Neutrophil (primary cell): ENCODE results near the gene RCAN1.

Experiments
- H3K27ac ChIP-seq: fragments of 200-600 bp; sonication (generic); 2 replicates; pipeline ENCODE4 v1.5.1; 2016; ENCODE audit warnings: mild to moderate bottlenecking, moderate library complexity
- H3K27me3 ChIP-seq: fragments of 200-600 bp; sonication (generic); 2 replicates; pipeline ENCODE4 v1.6.0; 2016; ENCODE audit warnings: mild to moderate bottlenecking
- H3K36me3 ChIP-seq: fragments of 200-600 bp; sonication (generic); 2 replicates; pipeline ENCODE4 v1.5.1; 2017
- H3K4me1 ChIP-seq, 2 experiments: fragments of 200-600 bp in 1 of 2; sonication (generic) in 1 of 2; 1 replicate in 1 of 2; 2 replicates in 1 of 2; pipeline versions ENCODE4 v1.5.1 to v1.6.1; 2013 to 2016; ENCODE audit warnings: low read depth in 1 of 2, low read length in 1 of 2, mild to moderate bottlenecking in 1 of 2, moderate library complexity in 1 of 2; ENCODE audit not compliant: control insufficient read depth in 1 of 2, insufficient read depth in 1 of 2
- H3K4me3 ChIP-seq, 2 experiments: fragments of 200-600 bp in 1 of 2; sonication (generic) in 1 of 2; 1 replicate in 1 of 2; 2 replicates in 1 of 2; pipeline ENCODE4 v1.5.1; 2013 to 2016; ENCODE audit warnings: low read depth in 1 of 2, low read length in 1 of 2, mild to moderate bottlenecking in 1 of 2, moderate library complexity in 1 of 2
- H3K9me3 ChIP-seq: fragments of 200-600 bp; sonication (generic); 2 replicates; pipeline ENCODE4 v1.5.1; 2016
- CTCF ChIP-seq: fragments of 200-600 bp; sonication (generic); IDR thresholded peaks from 2 replicates; pipeline ENCODE4 v1.5.1; 2016; ENCODE audit warnings: antibody characterized with exemption

Gene RCAN1

GRCh38 chr21:34510148-34511142 lies 104.5 kb downstream of the RCAN1 start:
- Histone ChIP-seq H3K9me3 (no peaks in the 10 kb centered on the region), H3K27ac (peak overlapping the region; percentile 92), H3K27me3 (no peaks in the 10 kb centered on the region), H3K36me3 (peaks cover 46% of the 10 kb centered on the region), H3K4me3 (peak overlapping the region; percentile 71 to 75), H3K4me1 (peaks cover 69 to 75% of the 10 kb centered on the region in 2 experiments)
- TF ChIP-seq CTCF: peak; percentile 87

GRCh38 chr21:34509151-34509550 lies 105.8 kb downstream of the RCAN1 start:
- H3K4me1 ChIP-seq: peaks cover 56 to 62% of the 10 kb centered on the region in 2 experiments
- no peaks in the 10 kb centered on the region for H3K27me3 ChIP-seq
- peak overlapping the region; percentile 27 for H3K27ac ChIP-seq
- no peaks in the 10 kb centered on the region for H3K9me3 ChIP-seq
- no peak for TF ChIP-seq CTCF
- peaks cover 59% of the 10 kb centered on the region for H3K36me3 ChIP-seq
- H3K4me3 ChIP-seq: peak overlapping the region in 1 of 2 experiments; percentile 3

GRCh38 chr21:34504595-34504994 lies 110.3 kb downstream of the RCAN1 start:
- no peaks in the 10 kb centered on the region for H3K27me3 ChIP-seq
- H3K4me3 ChIP-seq: no peak overlapping the region
- peaks cover 84% of the 10 kb centered on the region for H3K36me3 ChIP-seq
- no peaks in the 10 kb centered on the region for H3K9me3 ChIP-seq
- no peak for TF ChIP-seq CTCF
- H3K27ac ChIP-seq: no peak overlapping the region
- peaks cover 13 to 17% of the 10 kb centered on the region in 2 experiments for H3K4me1 ChIP-seq

- H3K4me1 ChIP-seq: peaks cover 3 to 10% of the 10 kb centered on the region in 2 experiments
- H3K27me3 ChIP-seq: no peaks in the 10 kb centered on the region
- H3K36me3 ChIP-seq: peaks cover 77% of the 10 kb centered on the region
- no peak overlapping the region for H3K4me3 ChIP-seq
- H3K27ac ChIP-seq: no peak overlapping the region
- no peak for TF ChIP-seq CTCF
- no peaks in the 10 kb centered on the region for H3K9me3 ChIP-seq
These were observed 112.3 kb downstream of the RCAN1 start for GRCh38 chr21:34502480-34503106.

- H3K36me3 ChIP-seq: peaks cover 68% of the 10 kb centered on the region
These were observed 113.2 kb downstream of the RCAN1 start for GRCh38 chr21:34501716-34502115.

More at GRCh38 chr21:34501716-34502115, 113.2 kb downstream of the RCAN1 start:
- TF ChIP-seq CTCF: no peak
- Histone ChIP-seq H3K27me3 (no peaks in the 10 kb centered on the region), H3K4me1 (peaks cover 0 to 10% of the 10 kb centered on the region in 2 experiments), H3K4me3 (no peak overlapping the region), H3K27ac (no peak overlapping the region), H3K9me3 (no peaks in the 10 kb centered on the region)
